GM12892 (cell line): ENCODE data around the gene TMIE.

ENCODE experiments used
- POLR2A ChIP-seq: IDR thresholded peaks from 2 replicates; pipeline ENCODE4 v1.6.1; 2011; ENCODE audit warnings: low read depth, low read length, control low read depth
- POLR2AphosphoS5 ChIP-seq: IDR thresholded peaks from 2 replicates; pipeline ENCODE4 v1.6.1; 2011; ENCODE audit warnings: low read depth, low read length, control low read depth
- TAF1 ChIP-seq: IDR thresholded peaks from 2 replicates; pipeline ENCODE4 v1.6.1; 2011; ENCODE audit warnings: low read depth, mild to moderate bottlenecking, control low read depth, low read length, borderline replicate concordance

DNA sequence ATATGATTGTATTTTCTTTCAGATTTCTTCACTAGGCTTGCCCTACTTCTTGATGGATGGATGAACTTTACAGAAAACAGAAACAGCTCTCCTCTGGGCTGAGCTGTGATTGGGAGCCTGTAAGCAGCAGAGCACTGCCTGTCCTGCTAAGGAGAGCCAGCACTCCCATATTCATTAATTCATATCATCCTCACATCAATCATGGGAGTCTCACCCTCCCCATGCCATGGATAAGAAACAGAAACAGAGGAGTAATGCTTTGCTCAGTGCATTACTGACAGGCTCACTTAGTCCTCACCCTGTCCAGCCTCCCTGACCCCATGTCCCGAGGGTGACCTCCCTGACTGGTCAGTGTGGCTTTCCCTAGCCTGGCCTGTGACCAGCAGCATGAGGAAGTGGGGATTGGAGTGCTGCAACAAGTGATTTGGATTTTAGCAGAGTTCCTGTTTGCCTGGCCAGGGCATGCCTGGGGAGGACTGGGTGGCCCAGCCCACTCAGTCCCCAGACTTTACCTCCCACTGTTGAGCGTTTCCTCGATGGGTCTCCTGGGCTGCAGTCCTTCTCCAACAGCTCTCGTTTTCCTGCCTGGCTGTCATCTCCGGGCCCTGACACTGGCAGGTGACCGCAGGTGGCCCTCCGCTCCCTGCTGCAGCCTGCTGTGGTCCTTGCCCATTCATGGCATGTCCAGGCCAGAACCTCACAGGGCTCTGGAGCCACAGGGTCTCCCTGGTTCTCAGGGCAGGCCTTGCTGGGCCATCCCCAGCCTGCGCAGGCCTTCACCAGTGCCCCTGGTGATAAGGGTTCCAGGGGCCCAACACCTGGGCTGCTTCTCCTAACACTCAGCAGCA is 1.3 kb upstream of the TMIE start:
- TF ChIP-seq POLR2A (no peak), POLR2AphosphoS5 (no peak), TAF1 (no peak)
